Neuronal stem cell (in vitro differentiated cells): ENCODE measurements around the gene SVOPL.

Experiments
- DNase-seq: peaks from one replicate; pipeline ENCODE4 v3.0.0-alpha.2; 2013; ENCODE audit warnings: low spot score
- H2AFZ ChIP-seq: one replicate; pipeline ENCODE4 v1.6.1; 2013; ENCODE audit warnings: mild to moderate bottlenecking, low read length, inconsistent platforms
- H2AK5ac ChIP-seq: 2 replicates; pipeline ENCODE4 v1.6.1; 2013; ENCODE audit warnings: low read depth, mild to moderate bottlenecking, inconsistent platforms, low read length, moderate library complexity, mixed read lengths
- H2BK120ac ChIP-seq: 2 replicates; pipeline ENCODE4 v1.6.1; 2013; ENCODE audit warnings: low read depth, mild to moderate bottlenecking, inconsistent platforms, low read length, moderate library complexity, mixed read lengths
- H2BK12ac ChIP-seq: one replicate; pipeline ENCODE4 v1.6.1; 2013; ENCODE audit warnings: low read length, inconsistent platforms
- H2BK15ac ChIP-seq: 2 replicates; pipeline ENCODE4 v1.6.1; 2013; ENCODE audit warnings: mild to moderate bottlenecking, low read length, inconsistent platforms, mixed read lengths
- H2BK5ac ChIP-seq: one replicate; pipeline ENCODE4 v1.6.1; 2013; ENCODE audit warnings: inconsistent platforms, mild to moderate bottlenecking, low read length, moderate library complexity
- H3K14ac ChIP-seq: one replicate; pipeline ENCODE4 v1.6.1; 2013; ENCODE audit warnings: low read length, inconsistent platforms
- H3K18ac ChIP-seq: 2 replicates; pipeline ENCODE4 v1.6.1; 2013; ENCODE audit warnings: low read length, inconsistent platforms
- H3K23ac ChIP-seq: 2 replicates; pipeline ENCODE4 v1.6.1; 2013; ENCODE audit warnings: low read depth, mild to moderate bottlenecking, mixed read lengths, low read length, inconsistent platforms; ENCODE audit not compliant: poor library complexity
- H3K27ac ChIP-seq: replicated peaks from 3 replicates; pipeline ENCODE4 v1.5.1; 2013; ENCODE audit warnings: low read length, inconsistent platforms
- H3K27me3 ChIP-seq, 3 experiments: 2 replicates each; pipeline ENCODE4 v1.6.1; 2013; ENCODE audit warnings: low read length in 3 of 3, mild to moderate bottlenecking in 2 of 3, inconsistent platforms in 1 of 3, low read depth in 1 of 3, mixed read lengths in 1 of 3, moderate library complexity in 1 of 3; ENCODE audit not compliant: control insufficient read depth in 3 of 3, insufficient read depth in 3 of 3
- H3K36me3 ChIP-seq, 2 donors: replicated peaks in 1 of 2; 2 replicates each; pipeline ENCODE4 v1.6.1; 2013; ENCODE audit warnings: low read length in 2 of 2; ENCODE audit not compliant: control insufficient read depth in 2 of 2, insufficient read depth in 2 of 2
- H3K4ac ChIP-seq: 2 replicates; pipeline ENCODE4 v1.6.1; 2013; ENCODE audit warnings: inconsistent platforms, mild to moderate bottlenecking, low read length, moderate library complexity
- H3K4me1 ChIP-seq, 2 donors: 1 replicate in 1 of 2; 2 replicates in 1 of 2; pipeline ENCODE4 v1.6.1; 2013; ENCODE audit warnings: low read length in 2 of 2, low read depth in 1 of 2; ENCODE audit not compliant: control insufficient read depth in 2 of 2, insufficient read depth in 1 of 2
- H3K4me2 ChIP-seq: one replicate; pipeline ENCODE4 v1.6.1; 2013; ENCODE audit warnings: mild to moderate bottlenecking, low read length, inconsistent platforms; ENCODE audit not compliant: insufficient read depth, poor library complexity, severe bottlenecking
- H3K4me3 ChIP-seq, 2 donors: 2 replicates each; pipeline ENCODE4 v1.5.1; 2013; ENCODE audit warnings: low read length in 2 of 2, mild to moderate bottlenecking in 2 of 2, inconsistent platforms in 1 of 2, moderate library complexity in 1 of 2
- H3K79me1 ChIP-seq: one replicate; pipeline ENCODE4 v1.6.1; 2013; ENCODE audit warnings: low read depth, mild to moderate bottlenecking, inconsistent platforms, low read length, moderate library complexity
- H3K9ac ChIP-seq: one replicate; pipeline ENCODE4 v1.6.1; 2013; ENCODE audit warnings: mild to moderate bottlenecking, low read depth, low read length, inconsistent platforms; ENCODE audit not compliant: poor library complexity
- H3K9me3 ChIP-seq, 2 donors: replicated peaks in 1 of 2; 2 replicates each; pipeline versions ENCODE3 to v1.6.1; 2013; ENCODE audit warnings: low read length in 2 of 2, mild to moderate bottlenecking in 2 of 2, inconsistent platforms in 1 of 2, low read depth in 1 of 2, mixed read lengths in 1 of 2, moderate library complexity in 1 of 2; ENCODE audit not compliant: control insufficient read depth in 2 of 2, insufficient read depth in 1 of 2
- H4K8ac ChIP-seq: one replicate; pipeline ENCODE4 v1.6.1; 2013; ENCODE audit warnings: low read depth, mild to moderate bottlenecking, inconsistent platforms, low read length, moderate library complexity
- H4K91ac ChIP-seq: one replicate; pipeline ENCODE4 v1.6.1; 2013; ENCODE audit warnings: low read length, low read depth, mild to moderate bottlenecking, inconsistent platforms; ENCODE audit not compliant: poor library complexity
- WGBS, 2 donors: extraction: QIAGEN DNeasy Blood & Tissue Kit; methylation state at CpG; one replicate each; pipeline ENCODE4 v1.1.7; 2013; ENCODE audit warnings: missing lambda C conversion rate in 2 of 2, mixed read lengths in 1 of 2; ENCODE audit not compliant: insufficient read length in 2 of 2, insufficient replicate concordance in 1 of 2; ENCODE audit errors: extremely low coverage in 2 of 2; 5-methylcytosine and 5-hydroxymethylcytosine counted together

Gene SVOPL

GRCh38 chr7:138587485-138587884 is 113.7 kb downstream of the SVOPL start:
- Histone ChIP-seq H3K4me2 (no peak overlapping the region), H4K8ac (no peak overlapping the region), H3K23ac (no peak overlapping the region), H3K79me1 (no peaks in the 10 kb centered on the region), H3K4me1 (no peaks in the 10 kb centered on the region), H4K91ac (no peak overlapping the region), H2BK120ac (no peak overlapping the region), H3K4me3 (no peak overlapping the region), H3K36me3 (peaks cover 3 to 66% of the 10 kb centered on the region in 2 donors), H2BK12ac (no peak overlapping the region), H3K4ac (no peak overlapping the region), H2AK5ac (no peak overlapping the region), H3K18ac (no peak overlapping the region), H2BK5ac (no peak overlapping the region), H2BK15ac (no peak overlapping the region), H3K9ac (no peak overlapping the region), H3K9me3 (peaks cover 0 to 3% of the 10 kb centered on the region in 2 donors), H2AFZ (no peak overlapping the region), H3K14ac (no peak overlapping the region), H3K27me3 (no peaks in the 10 kb centered on the region), H3K27ac (no peak overlapping the region)
- no CpG with 5 or more reads among the region's 4 CpGs for WGBS, 2 donors
- no peak for DNase-seq

GRCh38 chr7:138585283-138585993 is 115.7 kb downstream of the SVOPL start:
- WGBS, 2 donors = no CpG with 5 or more reads among the region's 5 CpGs
- Histone ChIP-seq H2BK12ac (no peak overlapping the region), H4K91ac (no peak overlapping the region), H2BK120ac (no peak overlapping the region), H3K23ac (no peak overlapping the region), H3K36me3 (peaks cover 6 to 85% of the 10 kb centered on the region in 2 donors), H2AFZ (no peak overlapping the region), H3K79me1 (no peaks in the 10 kb centered on the region), H2BK15ac (no peak overlapping the region), H3K9me3 (peaks cover 2 to 3% of the 10 kb centered on the region in 2 donors), H3K4me3 (no peak overlapping the region), H3K4me2 (no peak overlapping the region), H3K14ac (no peak overlapping the region), H4K8ac (no peak overlapping the region), H3K18ac (no peak overlapping the region), H3K27me3 (no peaks in the 10 kb centered on the region), H3K9ac (no peak overlapping the region), H2AK5ac (no peak overlapping the region), H2BK5ac (no peak overlapping the region), H3K4ac (no peak overlapping the region), H3K27ac (no peak overlapping the region), H3K4me1 (no peaks in the 10 kb centered on the region)
- DNase-seq = no peak

- Histone ChIP-seq H3K27me3 (no peaks in the 10 kb centered on the region), H3K9ac (no peak overlapping the region), H4K91ac (no peak overlapping the region), H2BK120ac (no peak overlapping the region), H3K79me1 (no peaks in the 10 kb centered on the region), H3K4me3 (no peak overlapping the region), H2BK5ac (no peak overlapping the region), H3K27ac (no peak overlapping the region), H3K4me2 (no peak overlapping the region), H3K23ac (no peak overlapping the region), H3K4me1 (no peaks in the 10 kb centered on the region), H3K14ac (no peak overlapping the region), H3K18ac (no peak overlapping the region), H3K9me3 (peaks cover 2 to 3% of the 10 kb centered on the region in 2 donors), H2AFZ (no peak overlapping the region), H2BK12ac (no peak overlapping the region), H3K4ac (no peak overlapping the region), H3K36me3 (peaks cover 9 to 85% of the 10 kb centered on the region in 2 donors), H2AK5ac (no peak overlapping the region), H2BK15ac (no peak overlapping the region), H4K8ac (no peak overlapping the region)
- no peak for DNase-seq
- WGBS, 2 donors = no CpG with 5 or more reads among the region's 4 CpGs
Observed at GRCh38 chr7:138584696-138585095, 116.5 kb downstream of the SVOPL start.

GRCh38 chr7:138584283-138584682 is 116.9 kb downstream of the SVOPL start:
- Histone ChIP-seq H3K4me3 (no peak overlapping the region), H4K91ac (no peak overlapping the region), H3K23ac (no peak overlapping the region), H3K9ac (no peak overlapping the region), H4K8ac (no peak overlapping the region), H3K27me3 (no peaks in the 10 kb centered on the region), H3K79me1 (no peaks in the 10 kb centered on the region), H3K4ac (no peak overlapping the region), H2BK15ac (no peak overlapping the region), H3K14ac (no peak overlapping the region), H3K9me3 (peaks cover 2 to 3% of the 10 kb centered on the region in 2 donors), H2AFZ (no peak overlapping the region), H3K4me1 (no peaks in the 10 kb centered on the region), H3K18ac (no peak overlapping the region), H2BK12ac (no peak overlapping the region), H2BK5ac (no peak overlapping the region), H3K4me2 (no peak overlapping the region), H2BK120ac (no peak overlapping the region), H3K36me3 (peaks cover 12 to 87% of the 10 kb centered on the region in 2 donors), H2AK5ac (no peak overlapping the region), H3K27ac (no peak overlapping the region)
- DNase-seq = no peak
